ENCODE measurements around the gene URI1. TPM values are rescaled to one million over a fixed set of nuclear protein-coding genes. Genes with fewer than 3 reads are reported as not detected.

Gene URI1
- total RNA-seq, 1 donor from 2014 or later: 63.2 TPM

GRCh38 chr19:29966588-29967249, 24.7 kb downstream of the URI1 start:
- no peak overlapping the region for H3K4me3 Mint-ChIP-seq
- DNase-seq (ENCODE audit: extremely low spot score, unreplicated experiment): no peak
- H3K36me3 Mint-ChIP-seq: no peaks in the 10 kb centered on the region
- H3K9me3 Mint-ChIP-seq: no peaks in the 10 kb centered on the region
- H3K27ac Mint-ChIP-seq: no peak overlapping the region
- peak; percentile 57 for TF ChIP-seq CTCF (conservative IDR thresholded peaks at IDR 0.05)
- peaks cover 49% of the 10 kb centered on the region for H3K4me1 Mint-ChIP-seq (ENCODE audit: unreplicated experiment)
- no peaks in the 10 kb centered on the region for H3K27me3 Mint-ChIP-seq

GRCh38 chr19:29967623-29968022, 25.6 kb downstream of the URI1 start:
- no peak for TF ChIP-seq CTCF (conservative IDR thresholded peaks at IDR 0.05)
- H3K27ac Mint-ChIP-seq: no peak overlapping the region
- H3K4me1 Mint-ChIP-seq (ENCODE audit: unreplicated experiment): peaks cover 49% of the 10 kb centered on the region
- H3K9me3 Mint-ChIP-seq: no peaks in the 10 kb centered on the region
- H3K36me3 Mint-ChIP-seq: no peaks in the 10 kb centered on the region
- no peaks in the 10 kb centered on the region for H3K27me3 Mint-ChIP-seq
- H3K4me3 Mint-ChIP-seq: no peak overlapping the region
- no peak for DNase-seq (ENCODE audit: extremely low spot score, unreplicated experiment)

GRCh38 chr19:29969891-29970290, 27.9 kb downstream of the URI1 start:
- Mint-ChIP-seq H3K4me1 (ENCODE audit: unreplicated experiment) (peaks cover 34% of the 10 kb centered on the region), H3K9me3 (no peaks in the 10 kb centered on the region), H3K27me3 (no peaks in the 10 kb centered on the region), H3K27ac (no peak overlapping the region), H3K4me3 (no peak overlapping the region), H3K36me3 (no peaks in the 10 kb centered on the region)
- TF ChIP-seq CTCF (conservative IDR thresholded peaks at IDR 0.05): no peak
- DNase-seq (ENCODE audit: extremely low spot score, unreplicated experiment): no peak

GRCh38 chr19:29971002-29971401, 29.0 kb downstream of the URI1 start:
- no peak overlapping the region for H3K27ac Mint-ChIP-seq
- H3K36me3 Mint-ChIP-seq: no peaks in the 10 kb centered on the region
- DNase-seq (ENCODE audit: extremely low spot score, unreplicated experiment): no peak
- no peaks in the 10 kb centered on the region for H3K9me3 Mint-ChIP-seq
- no peak overlapping the region for H3K4me3 Mint-ChIP-seq
- H3K4me1 Mint-ChIP-seq (ENCODE audit: unreplicated experiment): peaks cover 24% of the 10 kb centered on the region
- no peaks in the 10 kb centered on the region for H3K27me3 Mint-ChIP-seq
- TF ChIP-seq CTCF (conservative IDR thresholded peaks at IDR 0.05): no peak

- no peak for TF ChIP-seq CTCF (conservative IDR thresholded peaks at IDR 0.05)
- Mint-ChIP-seq H3K27me3 (no peaks in the 10 kb centered on the region), H3K36me3 (no peaks in the 10 kb centered on the region), H3K27ac (no peak overlapping the region), H3K9me3 (no peaks in the 10 kb centered on the region), H3K4me1 (ENCODE audit: unreplicated experiment) (peaks cover 21% of the 10 kb centered on the region), H3K4me3 (no peak overlapping the region)
- DNase-seq (ENCODE audit: extremely low spot score, unreplicated experiment): no peak
Observed at GRCh38 chr19:29971648-29972047, 29.6 kb downstream of the URI1 start.

Data from type B pancreatic cell (in vitro differentiated cells).